SU-DHL-6 (cell line): ENCODE measurements around the gene ANO2.
"Not testable (repeated sequence)": the region's sequence is repeated elsewhere in the genome, so short reads cannot be mapped to it uniquely, and the experiment has no call there.

Experiments used
- H2AFZ ChIP-seq: fragments of 200-600 bp; sonication (generic); 2 replicates; pipeline ENCODE4 v1.6.1; 2014; ENCODE audit warnings: low read depth, mild to moderate bottlenecking, moderate library complexity, mixed read lengths, antibody characterized with exemption, low read length; ENCODE audit not compliant: severe bottlenecking
- H3F3A ChIP-seq: fragments of 200-600 bp; shearing (Covaris generic); 2 replicates; pipeline ENCODE4 v1.6.0; 2016; ENCODE audit warnings: antibody characterized with exemption, mild to moderate bottlenecking; ENCODE audit not compliant: insufficient read depth
- H3K27ac ChIP-seq: fragments of 200-600 bp; sonication (generic); 2 replicates; pipeline ENCODE4 v1.5.1; 2016; ENCODE audit warnings: low read depth, mild to moderate bottlenecking, low read length, moderate library complexity, mixed read lengths
- H3K27me3 ChIP-seq: fragments of 200-600 bp; sonication (generic), shearing (Covaris generic); 2 replicates; pipeline ENCODE4 v1.6.0; 2014; ENCODE audit warnings: mild to moderate bottlenecking, low read length
- H3K36me3 ChIP-seq: fragments of 200-600 bp; sonication (generic); 2 replicates; pipeline ENCODE4 v1.6.1; 2014; ENCODE audit warnings: mild to moderate bottlenecking, low read length, mixed read lengths
- H3K4me2 ChIP-seq: fragments of 300-600, 200-600 bp; shearing (Covaris generic), sonication (generic); 2 replicates; pipeline ENCODE4 v1.6.0; 2014; ENCODE audit warnings: low read length, low read depth, mild to moderate bottlenecking; ENCODE audit not compliant: poor library complexity, severe bottlenecking
- H3K4me3 ChIP-seq: fragments of 200-600 bp; sonication (generic); 2 replicates; pipeline ENCODE4 v1.5.1; 2014; ENCODE audit warnings: antibody characterized with exemption, low read length, mild to moderate bottlenecking, mixed read lengths; ENCODE audit not compliant: insufficient read depth, poor library complexity, severe bottlenecking
- H3K79me2 ChIP-seq: fragments of 200-600 bp; sonication (generic); 2 replicates; pipeline ENCODE4 v1.6.1; 2014; ENCODE audit warnings: mild to moderate bottlenecking, low read length, moderate library complexity; ENCODE audit not compliant: insufficient read depth
- H3K9ac ChIP-seq: fragments of 200-600 bp; sonication (generic); 2 replicates; pipeline ENCODE4 v1.7.0; 2014; ENCODE audit warnings: mild to moderate bottlenecking, low read length
- H3K9me2 ChIP-seq: fragments of 200-600 bp; sonication (generic); replicated peaks from 2 replicates; pipeline ENCODE4 v1.6.1; 2014; ENCODE audit warnings: low read length; ENCODE audit not compliant: insufficient read depth
- H3K9me3 ChIP-seq: fragments of 200-600 bp; sonication (generic); 2 replicates; pipeline ENCODE4 v1.6.1; 2014; ENCODE audit warnings: low read length, mixed read lengths; ENCODE audit not compliant: insufficient read depth
- H4K20me1 ChIP-seq: fragments of 200-600 bp; sonication (generic); 2 replicates; pipeline ENCODE4 v1.6.1; 2014; ENCODE audit warnings: low read depth, mild to moderate bottlenecking, antibody characterized with exemption, low read length, moderate library complexity, mixed read lengths
- CTCF ChIP-seq: fragments of 200-600 bp; sonication (generic); IDR thresholded peaks from one replicate; pipeline ENCODE4 v1.5.1; 2017; ENCODE audit warnings: antibody characterized with exemption, mild to moderate bottlenecking, low read length, moderate library complexity; ENCODE audit not compliant: insufficient read depth, poor library complexity, severe bottlenecking
- EZH2phosphoT487 ChIP-seq: fragments of 200-600 bp; sonication (generic), shearing (Covaris generic); conservative IDR thresholded peaks from 2 replicates; pipeline ENCODE4 v1.6.1; 2018; ENCODE audit warnings: mild to moderate bottlenecking, antibody characterized with exemption, low read length, moderate library complexity, mixed read lengths

Gene ANO2

GRCh38 chr12:5840944-5841343 lies 104.1 kb downstream of the ANO2 start:
- no peaks in the 10 kb centered on the region for H4K20me1 ChIP-seq
- no peak overlapping the region for H3K4me2 ChIP-seq
- H3K9me3 ChIP-seq = no peaks in the 10 kb centered on the region
- no peak overlapping the region for H3K9ac ChIP-seq
- H3K79me2 ChIP-seq = no peaks in the 10 kb centered on the region
- H3K9me2 ChIP-seq = no peaks in the 10 kb centered on the region
- no peak overlapping the region for H3K4me3 ChIP-seq
- no peak overlapping the region for H2AFZ ChIP-seq
- H3K27ac ChIP-seq = no peak overlapping the region
- H3K27me3 ChIP-seq = no peaks in the 10 kb centered on the region
- no peaks in the 10 kb centered on the region for H3K36me3 ChIP-seq
- no peak for TF ChIP-seq CTCF
- no peak for TF ChIP-seq EZH2phosphoT487
- H3F3A ChIP-seq = no peaks in the 10 kb centered on the region

- Histone ChIP-seq H3K27ac (no peak overlapping the region), H3K9me2 (no peaks in the 10 kb centered on the region)
- TF ChIP-seq EZH2phosphoT487 (no peak), CTCF (no peak)
Observed at GRCh38 chr12:5830111-5830510, 114.9 kb downstream of the ANO2 start.

GRCh38 chr12:5827591-5827990 lies 117.5 kb downstream of the ANO2 start:
- Histone ChIP-seq H3K4me2 (no peak overlapping the region), H3K36me3 (no peaks in the 10 kb centered on the region), H3K27me3 (no peaks in the 10 kb centered on the region), H3K4me3 (no peak overlapping the region), H3K27ac (no peak overlapping the region), H3K79me2 (no peaks in the 10 kb centered on the region), H3K9me2 (no peaks in the 10 kb centered on the region), H4K20me1 (no peaks in the 10 kb centered on the region), H3F3A (no peaks in the 10 kb centered on the region), H3K9ac (no peak overlapping the region), H3K9me3 (no peaks in the 10 kb centered on the region), H2AFZ (no peak overlapping the region)
- TF ChIP-seq CTCF = no peak
- no peak for TF ChIP-seq EZH2phosphoT487

More at GRCh38 chr12:5830111-5830510, 114.9 kb downstream of the ANO2 start:
- Histone ChIP-seq H3K27me3 (no peaks in the 10 kb centered on the region), H3K4me3 (no peak overlapping the region), H3K4me2 (no peak overlapping the region), H4K20me1 (no peaks in the 10 kb centered on the region), H3K79me2 (no peaks in the 10 kb centered on the region), H3F3A (no peaks in the 10 kb centered on the region), H2AFZ (no peak overlapping the region), H3K9me3 (no peaks in the 10 kb centered on the region), H3K9ac (no peak overlapping the region), H3K36me3 (no peaks in the 10 kb centered on the region)

- H3K9me2 ChIP-seq, H3F3A ChIP-seq, H3K27ac ChIP-seq, H3K4me3 ChIP-seq, H3K9ac ChIP-seq, H2AFZ ChIP-seq, H4K20me1 ChIP-seq, H3K4me2 ChIP-seq, H3K27me3 ChIP-seq, H3K36me3 ChIP-seq, H3K79me2 ChIP-seq, H3K9me3 ChIP-seq: not testable (repeated sequence)
Observed at GRCh38 chr12:5825761-5826160, 119.3 kb downstream of the ANO2 start.

GRCh38 chr12:5818877-5819276 lies 126.2 kb downstream of the ANO2 start:
- H3K79me2 ChIP-seq, H3K9ac ChIP-seq, H3K36me3 ChIP-seq, H3K27ac ChIP-seq, H3K9me3 ChIP-seq, H3K4me3 ChIP-seq, H3K9me2 ChIP-seq, H3F3A ChIP-seq, H2AFZ ChIP-seq, H4K20me1 ChIP-seq, H3K27me3 ChIP-seq, H3K4me2 ChIP-seq: not testable (repeated sequence)
